H1 (cell line): ENCODE measurements around the gene PRPF40B. TPM values are rescaled to one million over a fixed set of nuclear protein-coding genes. Genes with fewer than 3 reads are reported as not detected.

Source experiments
- CTCF ChIP-seq, 3 experiments: IDR thresholded peaks; 1 replicate in 2 of 3; 2 replicates in 1 of 3; pipeline versions ENCODE4 v1.5.1 to v1.6.1; 2011; ENCODE audit warnings: low read length in 3 of 3, mild to moderate bottlenecking in 3 of 3, inconsistent platforms in 2 of 3, low read depth in 1 of 3, moderate library complexity in 1 of 3; ENCODE audit not compliant: insufficient read depth in 1 of 3; ENCODE audit errors: control extremely low read depth in 1 of 3
- polyA plus RNA-seq, 7 experiments: library from polyadenylated mRNA; depleted of rRNA in 3 of 7; stranded (reverse) in 5 of 7; unstranded in 2 of 7; fragments of >200 nt in 5 of 7; fragments of 200-250 nt in 2 of 7; gene quantifications; 1 replicate in 5 of 7; 2 replicates in 1 of 7; 4 replicates in 1 of 7; pipeline versions ENCODE4 v1.2.1 to v1.2.3, GENCODE V29; 2011 to 2013; ENCODE audit warnings: missing spikeins in 2 of 7, mixed read lengths in 2 of 7
- total RNA-seq: library from RNA; stranded (reverse); fragmentation: NEBNext Ultra II Directional; extraction: Animal tissue kit (Norgen Biotek cat#: 25700); gene quantifications from 2 replicates; pipeline ENCODE4 v1.2.1, GENCODE V29; 2021

Gene PRPF40B
- total and polyA plus RNA-seq, 2 of the 8 experiments (the other 6 are each of a cell fraction or from before 2014, with no cell fraction given), result 14.4 to 24.4 TPM

GRCh38 chr12:49659753-49660152, 36.4 kb downstream of the PRPF40B start (continued):
- TF ChIP-seq CTCF (IDR thresholded peaks at IDR 0.05; ENCODE audit: control extremely low read depth in 1 of 3, insufficient read depth in 1 of 3, low read depth in 1 of 3, low read length in 3 of 3), result no peak
